ENCODE results near the gene DNMBP.
"Not testable (repeated sequence)": the region's sequence is repeated elsewhere in the genome, so short reads cannot be mapped to it uniquely, and the experiment has no call there.

The DNMBP gene

GRCh38 chr10:100014071-100014762 lies 4.5 kb upstream of the DNMBP start:
- DNase-seq (ENCODE audit: low read depth in 2 of 2, low spot score in 1 of 2): no peak

GRCh38 chr10:100013621-100014020 lies 3.9 kb upstream of the DNMBP start:
- DNase-seq (ENCODE audit: low read depth in 2 of 2, low spot score in 1 of 2): no peak

- DNase-seq (ENCODE audit: low read depth in 2 of 2, low spot score in 1 of 2): not testable (repeated sequence)
These were observed 2.2 kb upstream of the DNMBP start for GRCh38 chr10:100011906-100012305.

GRCh38 chr10:100009283-100009792 lies 409 bp downstream of the DNMBP start:
- DNase-seq (ENCODE audit: low read depth in 2 of 2, low spot score in 1 of 2): peak; percentile 1 to 13

GRCh38 chr10:100008708-100009282 lies 952 bp downstream of the DNMBP start:
- no peak for DNase-seq (ENCODE audit: low read depth in 2 of 2, low spot score in 1 of 2)

- no peak for DNase-seq (ENCODE audit: low read depth in 2 of 2, low spot score in 1 of 2)
These were observed 1.6 kb downstream of the DNMBP start for GRCh38 chr10:100008142-100008522.

- no peak for DNase-seq (ENCODE audit: low read depth in 2 of 2, low spot score in 1 of 2)
These were observed 2.3 kb downstream of the DNMBP start for GRCh38 chr10:100007231-100008141.

GRCh38 chr10:100006243-100006886 lies 3.4 kb downstream of the DNMBP start:
- DNase-seq (ENCODE audit: low read depth in 2 of 2, low spot score in 1 of 2): no peak

- DNase-seq (ENCODE audit: low read depth in 2 of 2, low spot score in 1 of 2): no peak
These were observed 4.8 kb downstream of the DNMBP start for GRCh38 chr10:100004805-100005510.

GRCh38 chr10:100000109-100000644 lies 9.6 kb downstream of the DNMBP start:
- DNase-seq (ENCODE audit: low read depth in 2 of 2, low spot score in 1 of 2): no peak

GRCh38 chr10:99999319-100000108 lies 10.2 kb downstream of the DNMBP start:
- DNase-seq (ENCODE audit: low read depth in 2 of 2, low spot score in 1 of 2): no peak

GRCh38 chr10:99998889-99999288 lies 10.9 kb downstream of the DNMBP start:
- DNase-seq (ENCODE audit: low read depth in 2 of 2, low spot score in 1 of 2): no peak

- no peak for DNase-seq (ENCODE audit: low read depth in 2 of 2, low spot score in 1 of 2)
These were observed 12.8 kb downstream of the DNMBP start for GRCh38 chr10:99996671-99997648.

GRCh38 chr10:99995713-99996112 lies 14.0 kb downstream of the DNMBP start:
- no peak for DNase-seq (ENCODE audit: low read depth in 2 of 2, low spot score in 1 of 2)

- no peak for DNase-seq (ENCODE audit: low read depth in 2 of 2, low spot score in 1 of 2)
These were observed 14.5 kb downstream of the DNMBP start for GRCh38 chr10:99995269-99995668.

GRCh38 chr10:99994801-99995200 lies 14.9 kb downstream of the DNMBP start:
- no peak for DNase-seq (ENCODE audit: low read depth in 2 of 2, low spot score in 1 of 2)

- DNase-seq (ENCODE audit: low read depth in 2 of 2, low spot score in 1 of 2): peak; percentile 25 to 32
These were observed 15.8 kb downstream of the DNMBP start for GRCh38 chr10:99993701-99994689.
